Stimulated activated CD8-positive, alpha-beta memory T cell treated with anti-CD3 and anti-CD28 coated beads, Interleukin-2, amount 100 ng/mL, for 48 hours (primary cell): ENCODE measurements around the gene PLET1.
"Not testable (repeated sequence)": the region's sequence is repeated elsewhere in the genome, so short reads cannot be mapped to it uniquely, and the experiment has no call there.

Source experiments
- DNase-seq, 2 donors: peaks; one replicate each; pipeline ENCODE4 v3.0.0-alpha.2; 2020; ENCODE audit warnings: low read depth in 2 of 2

Gene PLET1

DNA sequence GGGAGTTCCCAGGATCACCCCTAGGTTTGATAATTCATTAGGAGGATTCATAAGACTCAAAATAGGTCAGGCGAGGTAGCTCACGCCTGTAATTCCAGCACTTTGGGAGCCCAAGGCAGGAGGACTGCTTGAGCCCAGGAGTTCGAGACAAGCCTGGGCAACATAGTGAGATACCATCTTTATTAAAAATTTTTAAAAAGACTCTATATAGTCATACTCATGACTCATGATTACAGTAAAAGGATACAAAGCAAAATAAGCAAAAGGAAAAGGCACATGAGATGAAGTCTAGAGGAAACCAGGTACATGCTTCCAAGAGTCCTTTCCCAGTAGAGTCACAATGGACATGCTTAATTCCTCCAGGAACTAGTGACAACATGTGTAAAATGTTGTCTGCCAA lies 48.4 kb downstream of the PLET1 start:
- no peak for DNase-seq

DNA sequence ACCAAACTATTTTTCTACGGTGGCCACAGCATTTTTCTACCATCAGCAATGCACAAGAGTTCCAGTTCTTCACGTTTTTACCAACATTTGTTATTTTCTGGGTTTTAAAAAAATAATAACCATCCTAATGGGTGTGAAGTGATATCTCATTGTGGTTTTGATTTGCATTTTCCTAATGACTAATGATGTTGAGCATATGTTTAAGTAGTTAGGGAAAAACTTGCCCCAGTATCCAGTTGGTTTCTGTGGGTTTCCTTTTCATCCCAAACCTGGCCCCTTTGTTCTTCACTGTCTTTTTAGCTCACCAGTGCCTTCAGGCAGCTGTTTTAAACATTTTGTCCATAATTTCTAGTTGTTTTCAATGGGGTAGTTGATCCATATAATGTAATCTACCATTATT lies 49.1 kb downstream of the PLET1 start:
- no peak for DNase-seq

DNA sequence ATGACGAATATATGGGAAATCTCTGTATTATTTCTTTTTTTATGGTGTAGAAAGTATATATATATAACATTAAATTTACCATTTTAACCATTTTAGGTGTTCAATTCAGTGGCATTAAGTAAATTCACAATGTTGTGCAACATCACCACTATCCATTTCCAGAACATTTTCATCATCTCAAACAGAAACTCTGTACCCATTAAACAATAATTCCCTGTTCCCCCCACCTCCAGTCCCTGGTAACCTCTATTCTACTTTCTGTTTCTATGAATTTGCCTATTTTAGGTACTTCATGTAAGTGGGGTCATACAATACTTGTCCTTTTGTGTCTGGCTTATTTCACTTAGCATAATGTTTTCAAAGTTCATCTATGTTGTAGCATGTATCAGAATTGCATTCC lies 49.8 kb downstream of the PLET1 start:
- no peak for DNase-seq

DNA sequence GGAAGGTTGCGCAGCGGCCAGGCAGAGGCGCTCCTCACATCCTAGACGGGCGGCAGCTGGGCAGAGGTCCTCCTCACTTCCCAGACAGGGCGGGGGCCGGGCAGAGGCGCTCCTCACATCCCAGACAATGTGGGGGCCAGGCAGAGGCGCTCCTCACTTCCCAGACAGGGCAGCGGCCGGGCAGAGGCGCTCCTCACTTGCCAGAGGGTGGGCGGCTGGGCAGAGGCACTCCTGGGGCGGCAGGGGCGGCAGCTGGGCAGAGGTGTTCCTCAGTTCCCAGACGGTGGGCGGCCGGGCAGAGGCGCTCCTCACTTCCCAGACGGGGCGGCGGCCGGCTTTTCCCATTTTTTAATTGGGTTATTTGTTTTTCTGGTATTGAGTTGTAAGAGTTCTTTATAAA lies 54.6 kb downstream of the PLET1 start:
- DNase-seq, result no peak

DNA sequence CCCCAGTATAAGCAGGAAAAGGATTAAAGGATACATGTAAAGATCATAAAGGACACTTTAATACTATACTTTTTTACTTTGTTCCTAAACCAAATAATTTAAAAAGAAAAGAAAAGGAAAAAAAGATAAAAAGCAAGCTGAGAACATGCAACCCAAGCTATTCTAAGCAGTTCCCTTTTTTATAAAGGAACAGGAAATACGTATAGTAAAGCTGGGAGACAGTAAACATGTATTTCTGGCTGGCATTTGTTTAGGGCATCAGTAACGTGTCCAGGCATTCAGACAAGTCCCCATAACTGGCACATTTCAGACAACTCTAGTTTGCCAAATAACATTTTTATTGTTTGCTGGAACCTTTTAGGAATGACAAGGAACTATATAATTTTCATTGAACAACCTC lies 60.4 kb downstream of the PLET1 start:
- no peak for DNase-seq

DNA sequence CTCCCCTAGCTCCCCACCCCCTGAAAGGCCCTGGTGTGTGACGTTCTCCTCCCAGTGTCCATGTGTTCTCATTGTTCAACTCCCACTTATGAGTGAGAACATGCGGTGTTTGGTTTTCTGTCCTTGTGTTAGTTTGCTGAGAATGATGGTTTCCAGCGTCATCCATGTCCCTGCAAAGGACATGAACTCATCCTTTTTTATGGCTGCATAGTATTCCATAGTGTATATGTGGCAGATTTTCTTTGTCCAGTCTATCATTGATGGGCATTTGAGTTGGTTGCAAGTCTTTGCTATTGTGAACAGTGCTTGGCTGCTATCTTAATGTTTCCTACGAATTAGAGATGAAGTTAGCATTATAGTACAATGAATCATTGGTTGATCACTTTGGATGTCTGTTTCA lies 61.6 kb downstream of the PLET1 start:
- DNase-seq, result not testable (repeated sequence)
